ENCODE measurements around the gene SH3BP5L.
A peak's percentile ranks its signal among the peaks of the same experiment; 100 is the strongest.

The SH3BP5L gene

GRCh38 chr1:248825573-248825908 lies 174 bp downstream of the SH3BP5L start:
- no peak for DNase-seq (ENCODE audit: low spot score)

GRCh38 chr1:248825136-248825535 lies 579 bp downstream of the SH3BP5L start:
- peak; percentile 58 for DNase-seq (ENCODE audit: low spot score)

- no peak for DNase-seq (ENCODE audit: low spot score)
Observed at GRCh38 chr1:248824701-248825100, 1.0 kb downstream of the SH3BP5L start.

GRCh38 chr1:248824301-248824700 lies 1.4 kb downstream of the SH3BP5L start:
- DNase-seq (ENCODE audit: low spot score), result no peak

- DNase-seq (ENCODE audit: low spot score), result peak; percentile 78
Observed at GRCh38 chr1:248823517-248824001, 2.2 kb downstream of the SH3BP5L start.

- DNase-seq (ENCODE audit: low spot score), result no peak
Observed at GRCh38 chr1:248822148-248823032, 3.3 kb downstream of the SH3BP5L start.

GRCh38 chr1:248821641-248822040 lies 4.1 kb downstream of the SH3BP5L start:
- DNase-seq (ENCODE audit: low spot score), result no peak

- peak; percentile 87 for DNase-seq (ENCODE audit: low spot score)
Observed at GRCh38 chr1:248821101-248821500, 4.6 kb downstream of the SH3BP5L start.

GRCh38 chr1:248820041-248820585 lies 5.6 kb downstream of the SH3BP5L start:
- no peak for DNase-seq (ENCODE audit: low spot score)

- no peak for DNase-seq (ENCODE audit: low spot score)
Observed at GRCh38 chr1:248818505-248819374, 7.0 kb downstream of the SH3BP5L start.

- DNase-seq (ENCODE audit: low spot score), result no peak
Observed at GRCh38 chr1:248817065-248817464, 8.7 kb downstream of the SH3BP5L start.

GRCh38 chr1:248816042-248816851 lies 9.5 kb downstream of the SH3BP5L start:
- DNase-seq (ENCODE audit: low spot score), result no peak

- no peak for DNase-seq (ENCODE audit: low spot score)
Observed at GRCh38 chr1:248815407-248816034, 10.2 kb downstream of the SH3BP5L start.

- no peak for DNase-seq (ENCODE audit: low spot score)
Observed at GRCh38 chr1:248814351-248814750, 11.4 kb downstream of the SH3BP5L start.

GRCh38 chr1:248813546-248813945 lies 12.2 kb downstream of the SH3BP5L start:
- DNase-seq (ENCODE audit: low spot score), result no peak

GRCh38 chr1:248812736-248813425 lies 12.8 kb downstream of the SH3BP5L start:
- DNase-seq (ENCODE audit: low spot score), result no peak

GRCh38 chr1:248811514-248812490 lies 13.9 kb downstream of the SH3BP5L start:
- DNase-seq (ENCODE audit: low spot score), result no peak

GRCh38 chr1:248810727-248811513 lies 14.8 kb downstream of the SH3BP5L start:
- peak; percentile 48 for DNase-seq (ENCODE audit: low spot score)
